A673 (cell line): ENCODE results near the gene VAV2. TPM values are rescaled to one million over a fixed set of nuclear protein-coding genes. Genes with fewer than 3 reads are reported as not detected.

Experiments
- BruUV-seq: library from RNA; stranded (reverse); fragments of 400-500 nt; replicated peaks from 2 replicates; lab custom pipeline; 2021; lab: Mats Ljungman, UMichigan
- CTCF ChIA-PET: fragments of 300-600 bp; sonication (Branson Sonifier 250); formaldehyde crosslinking; loops from one replicate; lab custom pipeline; 2022; ENCODE audit warnings: antibody characterized with exemption; lab: Charles Lee
- POLR2A ChIA-PET: fragments of 300-600 bp; sonication (Branson Sonifier 250); formaldehyde crosslinking; loops from one replicate; lab custom pipeline; 2022; ENCODE audit warnings: antibody characterized with exemption; ENCODE audit not compliant: low non-redundant PET; lab: Charles Lee
- DNase-seq: peaks from one replicate; pipeline ENCODE4 v3.0.0-alpha.2; 2015; ENCODE audit warnings: low spot score
- H3K27ac ChIP-seq: fragments of 200-600 bp; sonication (generic); 2 replicates; pipeline ENCODE4 v1.5.1; 2016; ENCODE audit warnings: mixed run types, low read depth, mild to moderate bottlenecking, mixed read lengths, antibody characterized with exemption, low read length; ENCODE audit not compliant: poor library complexity, severe bottlenecking
- H3K27me3 ChIP-seq: fragments of 200-600 bp; sonication (generic); replicated peaks from 2 replicates; pipeline ENCODE4 v1.6.1; 2017; ENCODE audit warnings: mixed run types, low read depth, mild to moderate bottlenecking, mixed read lengths, antibody characterized with exemption, low read length; ENCODE audit not compliant: insufficient read depth, poor library complexity
- H3K36me3 ChIP-seq: fragments of 200-600 bp; sonication (generic); 2 replicates; pipeline ENCODE4 v1.6.1; 2016; ENCODE audit warnings: mixed run types, mild to moderate bottlenecking, mixed read lengths, antibody characterized with exemption, low read length; ENCODE audit not compliant: insufficient read depth, poor library complexity, severe bottlenecking
- H3K4me1 ChIP-seq: fragments of 200-600 bp; sonication (generic); 2 replicates; pipeline ENCODE4 v1.6.1; 2017; ENCODE audit warnings: mixed run types, mild to moderate bottlenecking, mixed read lengths, antibody characterized with exemption, low read length; ENCODE audit not compliant: insufficient read depth, poor library complexity, severe bottlenecking
- H3K4me3 ChIP-seq: fragments of 200-600 bp; sonication (generic); 2 replicates; pipeline ENCODE4 v1.5.1; 2016; ENCODE audit warnings: low read depth, mixed run types, mild to moderate bottlenecking, mixed read lengths, low read length; ENCODE audit not compliant: poor library complexity, severe bottlenecking
- H3K9me3 ChIP-seq: fragments of 200-600 bp; sonication (generic); 2 replicates; pipeline ENCODE4 v1.6.1; 2016; ENCODE audit warnings: mixed run types, low read depth, mild to moderate bottlenecking, mixed read lengths, antibody characterized with exemption, low read length; ENCODE audit not compliant: poor library complexity, severe bottlenecking
- CTCF ChIP-seq: fragments of 300-800, 200-600 bp; sonication (generic); conservative IDR thresholded peaks from 2 replicates; pipeline ENCODE4 v1.5.1; 2017; ENCODE audit warnings: low read depth, mild to moderate bottlenecking, antibody characterized with exemption, low read length, moderate library complexity, mixed read lengths
- EZH2 ChIP-seq: fragments of 200-600 bp; sonication (generic); IDR thresholded peaks from 2 replicates; pipeline ENCODE4 v1.6.1; 2017; ENCODE audit warnings: borderline replicate concordance, low read depth, mild to moderate bottlenecking, mixed read lengths, antibody characterized with exemption, low read length; ENCODE audit not compliant: poor library complexity, severe bottlenecking
- intact Hi-C: fragments of 100-400 bp; cut with micrococcal nuclease; formaldehyde crosslinking; loops from one replicate; pipeline ENCODE4 v1.10.0; 2022; ENCODE audit not compliant: unreplicated experiment
- total RNA-seq: library from RNA; stranded (reverse); gene quantifications from 2 replicates; pipeline ENCODE4 v1.2.3, GENCODE V29; 2021

Gene VAV2
- total RNA-seq, 1 experiment from 2014 or later: 16.4 TPM

GRCh38 chr9:133954862-133955529 lies 37.1 kb downstream of the VAV2 start:
- intact Hi-C loops: no loop called here
- no peaks in the 10 kb centered on the region for H3K9me3 ChIP-seq
- no peaks in the 10 kb centered on the region for H3K27me3 ChIP-seq
- no peak overlapping the region for H3K27ac ChIP-seq
- no peaks in the 10 kb centered on the region for H3K36me3 ChIP-seq
- BruUV-seq: no TSS peak
- POLR2A ChIA-PET: no interaction called here
- TF ChIP-seq CTCF: no peak
- TF ChIP-seq EZH2: no peak
- H3K4me1 ChIP-seq: peaks cover 16% of the 10 kb centered on the region
- no peak for DNase-seq
- CTCF ChIA-PET: interaction anchor here (0.6 to 1.7 kb wide), 3 partner anchors 39 to 166 kb away, joined by 3 to 6 read pairs (median 5); no protein-coding TSS in a partner anchor
- no peak overlapping the region for H3K4me3 ChIP-seq

- Histone ChIP-seq H3K27me3 (no peaks in the 10 kb centered on the region), H3K4me3 (no peak overlapping the region), H3K4me1 (peaks cover 16% of the 10 kb centered on the region), H3K27ac (no peak overlapping the region), H3K9me3 (no peaks in the 10 kb centered on the region), H3K36me3 (no peaks in the 10 kb centered on the region)
- intact Hi-C loops: no loop called here
- ChIA-PET CTCF (interaction anchor here (0.6 kb wide), 1 partner anchor 165 kb away, joined by 5 read pairs; no protein-coding TSS in a partner anchor), POLR2A (no interaction called here)
- TF ChIP-seq CTCF (no peak), EZH2 (no peak)
- no peak for DNase-seq
- BruUV-seq: no TSS peak
These were observed 38.0 kb downstream of the VAV2 start for GRCh38 chr9:133953976-133954709.

GRCh38 chr9:133953621-133953975 lies 38.5 kb downstream of the VAV2 start:
- Histone ChIP-seq H3K9me3 (no peaks in the 10 kb centered on the region), H3K4me1 (peaks cover 16% of the 10 kb centered on the region), H3K27ac (no peak overlapping the region), H3K27me3 (no peaks in the 10 kb centered on the region), H3K36me3 (no peaks in the 10 kb centered on the region), H3K4me3 (no peak overlapping the region)
- BruUV-seq: no TSS peak
- TF ChIP-seq EZH2 (no peak), CTCF (no peak)
- no peak for DNase-seq
- ChIA-PET CTCF (no interaction called here), POLR2A (no interaction called here)
- intact Hi-C loops: no loop called here
